Gastroesophageal sphincter (tissue), 3 donors: ENCODE data around the gene ETV3L.

ENCODE experiments used
- EP300 ChIP-seq: sonication (generic); formaldehyde crosslinking; IDR thresholded peaks from one replicate; pipeline ENCODE4 v1.6.1; 2017; ENCODE audit warnings: antibody characterized with exemption, mild to moderate bottlenecking
- POLR2A ChIP-seq, 2 donors: fragments of 450-650 bp; IDR thresholded peaks; one replicate each; pipeline ENCODE4 v1.6.1; 2017; ENCODE audit warnings: antibody characterized with exemption in 2 of 2, mild to moderate bottlenecking in 2 of 2, moderate library complexity in 1 of 2
- TF ChIP-seq, protein P1 (sequence below), 4 experiments: fragments of 200-600 bp in 2 of 4; fragments of 450-650 bp in 2 of 4; sonication (generic) in 1 of 4; IDR thresholded peaks; one replicate each; pipeline ENCODE4 v1.5.1; 2017 to 2019; ENCODE audit warnings: antibody characterized with exemption in 4 of 4, mild to moderate bottlenecking in 2 of 4, moderate library complexity in 2 of 4

DNA sequence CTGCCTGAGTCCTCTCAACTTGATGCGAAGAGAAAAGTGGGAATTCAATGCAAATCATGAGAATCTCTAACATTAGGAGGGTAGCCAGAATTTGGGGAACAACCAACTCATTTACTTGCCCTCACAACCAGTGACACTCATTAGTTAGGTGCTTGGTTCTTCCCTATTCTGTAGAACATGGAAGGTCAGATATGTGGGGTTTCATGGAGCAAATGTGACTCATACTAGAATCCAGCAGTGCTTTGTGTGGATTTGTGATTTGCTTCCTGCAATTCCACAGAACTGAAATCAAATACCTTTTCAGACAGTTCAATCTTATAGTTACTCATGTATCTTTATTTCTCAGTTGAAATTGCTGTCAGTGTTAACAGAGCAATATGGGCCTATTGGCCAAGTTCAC, 45.5 kb upstream of the ETV3L start:
- TF ChIP-seq, protein P1, sequence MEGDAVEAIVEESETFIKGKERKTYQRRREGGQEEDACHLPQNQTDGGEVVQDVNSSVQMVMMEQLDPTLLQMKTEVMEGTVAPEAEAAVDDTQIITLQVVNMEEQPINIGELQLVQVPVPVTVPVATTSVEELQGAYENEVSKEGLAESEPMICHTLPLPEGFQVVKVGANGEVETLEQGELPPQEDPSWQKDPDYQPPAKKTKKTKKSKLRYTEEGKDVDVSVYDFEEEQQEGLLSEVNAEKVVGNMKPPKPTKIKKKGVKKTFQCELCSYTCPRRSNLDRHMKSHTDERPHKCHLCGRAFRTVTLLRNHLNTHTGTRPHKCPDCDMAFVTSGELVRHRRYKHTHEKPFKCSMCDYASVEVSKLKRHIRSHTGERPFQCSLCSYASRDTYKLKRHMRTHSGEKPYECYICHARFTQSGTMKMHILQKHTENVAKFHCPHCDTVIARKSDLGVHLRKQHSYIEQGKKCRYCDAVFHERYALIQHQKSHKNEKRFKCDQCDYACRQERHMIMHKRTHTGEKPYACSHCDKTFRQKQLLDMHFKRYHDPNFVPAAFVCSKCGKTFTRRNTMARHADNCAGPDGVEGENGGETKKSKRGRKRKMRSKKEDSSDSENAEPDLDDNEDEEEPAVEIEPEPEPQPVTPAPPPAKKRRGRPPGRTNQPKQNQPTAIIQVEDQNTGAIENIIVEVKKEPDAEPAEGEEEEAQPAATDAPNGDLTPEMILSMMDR (IDR thresholded peaks at IDR 0.05): no peak
- TF ChIP-seq POLR2A (IDR thresholded peaks at IDR 0.05) (no peak), EP300 (no peak)
